IPS-18c (cell line): ENCODE data around the gene TMEM208.

ENCODE experiments used
- H3K4me3 ChIP-seq: 2 replicates; pipeline ENCODE4 v1.7.0; 2013; ENCODE audit warnings: low read depth, mild to moderate bottlenecking, low read length, moderate library complexity; ENCODE audit not compliant: insufficient read depth
- H3K9me3 ChIP-seq: one replicate; pipeline ENCODE4 v1.6.1; 2013; ENCODE audit warnings: mild to moderate bottlenecking, low read length, moderate library complexity; ENCODE audit not compliant: control insufficient read depth, insufficient read depth

TMEM208 gene

GRCh38 chr16:67241008-67241900 lies 14.3 kb downstream of the TMEM208 start:
- Histone ChIP-seq H3K9me3 (no peaks in the 10 kb centered on the region), H3K4me3 (no peak overlapping the region)

DNA sequence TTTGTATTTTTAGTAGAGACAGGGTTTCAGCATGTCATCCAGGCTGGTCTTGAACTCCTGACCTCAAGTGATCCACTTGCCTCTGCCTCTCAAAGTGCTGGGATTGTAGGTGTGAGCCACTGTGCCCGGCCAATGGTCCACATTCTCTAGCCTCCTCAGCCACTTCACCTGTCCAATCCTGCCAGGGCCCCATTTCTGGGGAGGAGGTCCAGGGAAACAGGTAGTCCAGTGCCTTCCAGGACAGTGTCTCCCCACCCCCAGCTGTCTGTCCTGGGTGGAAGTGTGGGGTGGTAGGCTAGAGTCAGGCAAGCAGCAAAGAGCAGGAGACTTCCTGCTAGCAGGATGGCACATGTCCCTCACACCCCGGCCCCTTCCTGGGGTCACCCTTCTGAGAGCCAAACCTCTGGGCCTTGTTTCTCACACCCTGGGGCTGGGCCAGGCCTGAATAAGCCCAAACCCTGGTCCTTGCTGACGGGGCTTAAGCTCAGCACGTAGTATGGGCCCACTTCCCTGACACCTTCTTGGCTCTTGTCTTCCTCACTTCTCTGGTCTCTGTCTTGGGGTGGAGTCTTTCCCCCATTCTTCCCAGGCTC lies 15.3 kb downstream of the TMEM208 start:
- H3K9me3 ChIP-seq, result no peaks in the 10 kb centered on the region
- no peak overlapping the region for H3K4me3 ChIP-seq

DNA sequence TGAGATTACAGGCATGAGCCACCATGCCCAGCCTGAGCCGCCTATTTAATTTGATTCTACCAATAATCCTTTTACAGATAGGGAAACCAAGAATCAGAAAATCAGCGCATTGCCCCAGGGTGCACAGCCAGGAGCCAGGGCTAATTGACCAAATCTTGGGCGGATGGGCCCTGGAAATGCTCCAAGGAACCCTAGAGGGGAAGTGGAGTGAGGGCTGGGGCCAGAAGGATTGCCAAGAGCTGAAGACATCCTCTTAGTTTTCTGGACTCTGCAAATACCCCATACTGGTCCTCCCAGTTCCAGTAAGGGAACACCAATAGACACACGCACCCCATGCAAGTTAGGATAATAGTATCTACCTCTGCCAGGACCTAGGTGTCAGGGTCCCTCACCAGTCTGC lies 16.6 kb downstream of the TMEM208 start:
- H3K9me3 ChIP-seq, result no peaks in the 10 kb centered on the region
- no peak overlapping the region for H3K4me3 ChIP-seq

GRCh38 chr16:67244387-67245185 lies 17.7 kb downstream of the TMEM208 start:
- no peak overlapping the region for H3K4me3 ChIP-seq
- H3K9me3 ChIP-seq, result no peaks in the 10 kb centered on the region

DNA sequence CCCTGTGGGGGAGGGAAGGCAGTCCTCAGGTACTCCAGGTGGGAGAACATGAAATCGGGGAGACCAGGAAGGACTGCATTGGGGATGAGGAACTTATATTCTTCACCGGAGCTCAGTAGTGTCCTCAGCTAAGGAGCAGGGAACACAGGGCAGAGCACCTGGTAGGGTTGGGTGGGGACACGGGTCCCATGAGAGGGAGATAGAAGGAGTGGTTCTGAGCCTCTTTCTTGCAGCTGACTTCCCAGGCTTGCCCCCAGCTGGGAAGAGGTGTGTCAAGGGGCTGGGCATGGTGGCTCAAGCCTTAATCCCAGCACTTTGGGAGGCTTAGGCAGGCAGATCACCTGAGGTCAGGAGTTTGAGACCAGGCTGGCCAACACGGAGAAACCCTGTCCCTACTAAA lies 18.3 kb downstream of the TMEM208 start:
- peak overlapping the region; percentile 9; the same call in 1 of the 2 replicates for H3K4me3 ChIP-seq

DNA sequence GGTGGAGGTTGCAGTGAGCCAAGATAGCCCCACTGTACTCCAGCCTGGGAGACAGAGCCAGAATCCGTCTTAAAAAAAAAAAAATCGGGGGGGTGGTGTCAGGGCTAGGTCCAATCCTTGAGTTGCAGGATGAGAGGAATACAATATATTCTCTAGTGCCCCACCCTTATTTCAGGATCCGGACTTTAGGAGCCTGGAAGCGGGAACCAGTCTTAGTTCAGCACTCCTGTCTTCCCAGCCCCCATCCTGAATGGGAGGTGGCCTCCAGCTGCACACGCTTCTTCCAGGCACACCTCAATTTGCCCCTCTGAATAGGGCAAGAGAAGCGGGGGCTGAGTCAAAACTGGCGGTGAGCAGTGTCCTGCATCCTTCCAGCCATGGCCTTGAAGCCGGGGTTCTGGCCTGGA lies 18.7 kb downstream of the TMEM208 start:
- no peaks in the 10 kb centered on the region for H3K9me3 ChIP-seq
- peak overlapping the region; percentile 84 for H3K4me3 ChIP-seq

More for the DNA sequence above, 18.3 kb downstream of the TMEM208 start:
- H3K9me3 ChIP-seq, result no peaks in the 10 kb centered on the region

DNA sequence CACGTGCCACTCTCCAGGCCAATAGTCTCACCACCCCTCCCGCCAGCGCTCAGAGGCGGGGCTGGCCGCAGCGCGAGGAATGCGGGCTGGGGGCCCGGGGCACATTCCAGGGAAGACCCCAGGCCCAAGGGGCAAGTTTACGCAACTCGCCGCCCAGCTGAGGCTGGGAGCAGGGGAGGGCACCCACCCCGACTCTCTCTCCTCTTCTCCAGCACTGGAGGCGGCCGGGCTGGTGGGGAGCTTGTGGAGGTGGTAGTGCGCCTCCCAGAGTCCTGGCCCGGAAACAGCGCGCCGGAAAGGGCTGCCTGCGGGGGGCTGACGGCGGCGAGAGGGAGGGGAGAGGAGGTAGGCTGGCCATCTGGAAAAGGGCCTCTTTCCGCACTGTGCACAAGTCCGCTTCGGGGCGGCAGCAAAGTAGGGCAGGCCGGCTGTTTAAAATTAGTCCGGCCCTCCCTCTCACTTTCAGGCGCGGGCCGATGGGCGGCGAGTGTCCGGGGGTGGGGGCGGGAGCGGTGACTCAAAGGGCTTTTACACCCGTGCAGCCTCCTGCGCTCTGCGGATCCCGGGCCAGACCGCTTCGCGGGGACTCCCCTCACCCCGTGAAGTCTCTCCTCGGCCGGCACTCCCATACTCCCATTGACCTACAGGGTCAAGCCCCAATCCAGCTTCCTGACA lies 19.3 kb downstream of the TMEM208 start:
- Histone ChIP-seq H3K9me3 (no peaks in the 10 kb centered on the region), H3K4me3 (peak overlapping the region; percentile 84)

DNA sequence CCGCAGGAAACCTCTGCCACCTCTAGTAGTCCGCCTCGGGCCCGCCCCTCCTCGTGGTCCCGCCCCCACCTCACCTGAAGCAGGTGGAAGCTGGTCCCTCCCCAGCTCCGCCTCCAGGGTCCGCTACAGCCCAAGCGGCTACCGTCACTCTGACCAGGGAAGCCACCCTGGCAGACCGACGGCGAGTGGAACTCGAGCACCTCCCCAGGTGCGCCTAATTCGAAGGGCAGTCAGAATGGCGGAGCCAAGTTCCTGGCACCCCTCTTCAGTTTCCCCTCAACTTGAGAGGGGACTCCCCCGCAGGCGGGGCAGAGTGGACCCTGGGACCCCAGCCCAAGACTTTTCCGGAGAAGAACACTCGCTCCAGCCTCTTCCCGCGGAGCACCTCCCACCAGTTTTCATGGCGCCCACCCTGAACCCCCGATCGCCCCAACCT lies 19.8 kb downstream of the TMEM208 start:
- peak overlapping the region; percentile 84 for H3K4me3 ChIP-seq
- H3K9me3 ChIP-seq, result no peaks in the 10 kb centered on the region

DNA sequence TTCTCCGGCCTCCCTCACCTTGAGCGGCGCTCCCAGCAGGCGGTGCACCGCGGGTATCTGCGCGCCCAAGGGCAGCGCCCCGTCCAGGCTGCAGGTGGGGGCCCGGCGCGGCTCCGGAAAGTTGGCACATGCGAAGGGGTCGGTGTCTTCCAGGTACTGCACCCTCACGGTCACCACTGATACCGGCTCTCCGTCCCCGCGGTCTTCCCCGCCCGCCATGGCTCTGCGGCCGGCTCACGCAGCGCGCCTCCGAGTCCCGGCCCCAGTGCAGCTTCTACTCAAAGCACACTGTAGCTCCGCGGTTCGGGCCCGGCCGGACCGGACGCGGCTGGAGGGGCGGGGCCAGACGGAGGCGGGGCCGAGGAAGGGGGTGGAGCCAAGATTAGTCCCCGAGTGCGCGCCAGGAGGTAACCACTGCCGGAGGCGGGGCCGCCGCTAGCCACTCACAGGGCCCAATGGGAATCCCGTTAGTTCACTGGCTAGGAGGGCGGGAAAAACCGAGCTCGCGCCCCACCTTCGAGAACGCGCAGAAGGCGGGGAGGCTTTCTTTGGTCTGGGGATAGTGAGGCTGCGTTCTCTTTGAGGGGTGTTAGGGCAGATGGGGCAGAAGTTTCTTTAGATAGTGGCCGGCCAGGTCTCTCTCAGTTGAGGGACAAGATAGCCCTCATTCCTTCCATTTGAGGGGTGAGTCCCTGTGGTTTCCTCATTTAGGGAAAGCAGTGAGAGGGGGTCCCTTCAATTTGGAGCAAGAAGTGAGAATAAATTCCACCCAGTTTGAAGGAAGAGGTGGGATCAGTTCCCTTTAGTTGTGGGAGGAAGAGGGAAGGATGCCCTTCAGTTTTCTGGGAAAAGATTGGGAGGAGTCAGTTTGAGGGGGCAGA lies 20.5 kb downstream of the TMEM208 start, which contains the start of gene FHOD1:
FHOD1 (minus strand) TSS at position 290 of the 881 bp plus-strand sequence; CDS start at position 219, 71 bp downstream.
- no peaks in the 10 kb centered on the region for H3K9me3 ChIP-seq
- peak within 1 kb of the TSS; percentile 84 for H3K4me3 ChIP-seq

DNA sequence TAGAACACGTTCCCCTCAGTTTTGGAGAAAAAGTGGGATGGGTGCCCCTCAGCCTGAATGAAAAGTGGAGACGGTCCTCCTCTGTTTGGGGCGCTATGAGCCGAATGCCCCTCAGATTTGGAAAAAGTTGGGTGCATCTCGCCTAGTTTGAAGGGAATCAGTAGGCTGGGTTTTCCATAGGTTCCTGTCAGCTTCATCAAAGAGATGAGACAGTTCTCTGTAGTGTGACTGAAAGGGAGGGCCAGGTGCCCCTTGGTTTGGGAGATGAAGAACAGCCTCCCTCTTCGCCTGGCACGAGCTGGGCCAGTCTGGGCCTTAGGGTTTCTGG lies 21.1 kb downstream of the TMEM208 start:
- peak overlapping the region; percentile 71 for H3K4me3 ChIP-seq
- no peaks in the 10 kb centered on the region for H3K9me3 ChIP-seq

- Histone ChIP-seq H3K4me3 (peak within 1 kb of the TSS; percentile 71), H3K9me3 (no peaks in the 10 kb centered on the region)
Measured at GRCh38 chr16:67248401-67249177, 21.7 kb downstream of the TMEM208 start, which contains the start of gene SLC9A5. TSS of gene SLC9A5 (plus strand) at chr16:67248979. CDS start at chr16:67249015, 36 bp downstream.

DNA sequence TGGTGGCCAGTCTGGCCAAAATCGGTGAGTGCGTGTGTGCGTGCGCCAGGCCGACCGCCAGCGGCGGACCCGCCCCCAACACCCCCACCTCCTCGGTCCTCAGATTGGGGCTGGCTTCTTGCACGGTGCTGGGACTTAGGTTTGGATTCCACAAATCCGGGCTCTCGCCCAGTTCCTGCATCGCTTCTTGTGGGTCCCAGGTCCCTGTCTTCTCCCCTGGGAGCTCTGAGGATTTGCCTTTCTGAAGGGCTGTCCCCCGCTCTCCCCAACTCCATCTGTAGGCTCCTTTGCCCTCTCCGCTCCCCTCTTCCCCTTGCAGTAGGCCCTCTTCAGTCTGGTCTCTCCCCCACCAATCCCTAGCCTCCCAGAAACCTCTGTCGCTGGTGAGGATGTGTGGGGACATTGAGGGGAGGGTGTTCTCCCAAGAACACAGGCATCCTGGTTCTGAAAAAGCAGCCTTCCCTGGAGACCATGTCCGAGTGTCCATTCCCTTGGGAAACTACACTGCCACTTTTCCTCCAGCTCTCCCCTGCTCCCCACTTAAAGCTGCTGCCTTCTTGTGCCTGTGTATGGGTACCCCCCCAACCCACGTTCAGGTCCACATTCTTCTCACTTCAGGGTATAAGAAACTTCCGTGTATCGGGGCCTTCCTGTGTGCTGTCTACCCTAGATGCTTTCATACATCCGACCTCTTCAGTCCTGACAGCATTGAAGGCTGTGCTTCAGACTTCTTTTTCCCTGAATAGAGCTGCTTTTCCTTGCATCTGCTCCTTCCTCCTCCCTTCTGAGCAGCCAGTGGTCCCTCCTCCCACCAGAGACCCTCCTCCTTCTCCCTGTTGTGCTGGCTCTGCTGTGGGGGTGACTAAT lies 22.5 kb downstream of the TMEM208 start:
- Histone ChIP-seq H3K4me3 (peak overlapping the region; percentile 71), H3K9me3 (no peaks in the 10 kb centered on the region)

- Histone ChIP-seq H3K9me3 (no peaks in the 10 kb centered on the region), H3K4me3 (no peak overlapping the region)
Measured at GRCh38 chr16:67250045-67250327, 23.1 kb downstream of the TMEM208 start.

DNA sequence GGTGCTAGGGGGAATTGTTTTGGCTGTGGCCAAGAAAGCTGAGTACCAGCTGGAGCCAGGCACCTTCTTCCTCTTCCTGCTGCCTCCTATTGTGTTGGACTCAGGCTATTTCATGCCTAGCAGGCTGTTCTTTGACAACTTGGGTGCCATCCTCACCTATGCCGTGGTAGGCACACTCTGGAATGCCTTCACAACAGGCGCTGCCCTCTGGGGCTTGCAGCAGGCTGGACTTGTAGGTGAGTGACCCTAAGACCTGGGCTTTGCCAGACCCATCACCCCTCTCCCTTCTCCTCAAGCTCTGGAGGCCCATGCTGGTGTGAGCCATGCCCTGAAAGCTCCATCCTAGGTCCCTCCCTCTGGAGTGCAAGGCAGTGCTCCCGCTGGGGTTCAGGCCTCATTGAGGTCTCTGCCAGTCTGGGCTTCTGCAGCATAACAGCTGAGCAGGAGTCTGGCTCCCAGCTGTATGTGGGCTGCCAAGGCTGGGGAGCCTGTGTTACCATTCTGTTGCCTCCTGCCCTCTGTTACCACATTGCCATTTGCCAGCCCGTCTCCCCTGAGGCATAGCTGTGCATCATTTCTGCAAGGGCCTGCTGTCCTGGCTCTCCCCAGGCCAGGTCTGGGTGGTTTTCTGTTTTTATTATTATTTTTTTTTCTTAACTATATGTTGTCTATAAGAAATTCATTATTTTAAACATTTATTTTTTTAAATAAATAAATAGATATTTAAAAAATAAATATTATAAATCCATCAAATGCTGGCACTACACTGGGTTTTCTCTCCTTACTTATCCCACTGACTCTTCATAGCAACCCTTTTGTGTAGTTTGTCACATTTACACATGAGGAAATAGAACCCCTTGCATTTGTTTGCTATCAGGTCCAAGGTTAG lies 25.9 kb downstream of the TMEM208 start:
- H3K9me3 ChIP-seq, result no peaks in the 10 kb centered on the region
- no peak overlapping the region for H3K4me3 ChIP-seq
